Activated T-helper 2 cell treated with anti-CD3 and anti-CD28 coated beads, Interferon-gamma antibody, Interleukin-2, Interleukin-4, amounts not matched to agents 10 μg/mL and 5 μg/mL and 100 μg/mL, durations not matched to agents 14 hours and 24 hours and 36 hours (primary cell): Measurements from ENCODE around the gene DAW1. TPM values are rescaled to one million over a fixed set of nuclear protein-coding genes. Genes with fewer than 3 reads are reported as not detected.
"Not testable (repeated sequence)": the region's sequence is repeated elsewhere in the genome, so short reads cannot be mapped to it uniquely, and the experiment has no call there.

Experiments used
- DNase-seq: peaks from one replicate; pipeline ENCODE4 v3.0.0; 2021; ENCODE audit warnings: low spot score
- H3K27ac Mint-ChIP-seq: one replicate; pipeline ENCODE4 v1.8.0; 2021; ENCODE audit warnings: mixed read lengths
- H3K27me3 Mint-ChIP-seq: one replicate; pipeline ENCODE4 v1.8.0; 2021; ENCODE audit warnings: low read depth, mixed read lengths
- H3K36me3 Mint-ChIP-seq: one replicate; pipeline ENCODE4 v1.8.0; 2021; ENCODE audit warnings: low read depth, mixed read lengths
- H3K4me1 Mint-ChIP-seq: one replicate; pipeline ENCODE4 v1.8.0; 2021; ENCODE audit warnings: low read depth, mixed read lengths
- H3K4me3 Mint-ChIP-seq: one replicate; pipeline ENCODE4 v1.8.0; 2021; ENCODE audit warnings: low read depth, mild to moderate bottlenecking, moderate library complexity, mixed read lengths
- H3K9me3 Mint-ChIP-seq: one replicate; pipeline ENCODE4 v1.8.0; 2021; ENCODE audit warnings: mixed read lengths
- intact Hi-C: fragments of 100-400 bp; cut with micrococcal nuclease; formaldehyde crosslinking; loops from one replicate; pipeline ENCODE4 v1.15.1; 2023
- total RNA-seq: library from RNA; stranded (reverse); gene quantifications from 2 replicates; pipeline ENCODE4 v1.2.3, GENCODE V29; 2022

Gene DAW1, protein sequence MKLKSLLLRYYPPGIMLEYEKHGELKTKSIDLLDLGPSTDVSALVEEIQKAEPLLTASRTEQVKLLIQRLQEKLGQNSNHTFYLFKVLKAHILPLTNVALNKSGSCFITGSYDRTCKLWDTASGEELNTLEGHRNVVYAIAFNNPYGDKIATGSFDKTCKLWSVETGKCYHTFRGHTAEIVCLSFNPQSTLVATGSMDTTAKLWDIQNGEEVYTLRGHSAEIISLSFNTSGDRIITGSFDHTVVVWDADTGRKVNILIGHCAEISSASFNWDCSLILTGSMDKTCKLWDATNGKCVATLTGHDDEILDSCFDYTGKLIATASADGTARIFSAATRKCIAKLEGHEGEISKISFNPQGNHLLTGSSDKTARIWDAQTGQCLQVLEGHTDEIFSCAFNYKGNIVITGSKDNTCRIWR
- not detected in 2 replicates for total RNA-seq

DNA sequence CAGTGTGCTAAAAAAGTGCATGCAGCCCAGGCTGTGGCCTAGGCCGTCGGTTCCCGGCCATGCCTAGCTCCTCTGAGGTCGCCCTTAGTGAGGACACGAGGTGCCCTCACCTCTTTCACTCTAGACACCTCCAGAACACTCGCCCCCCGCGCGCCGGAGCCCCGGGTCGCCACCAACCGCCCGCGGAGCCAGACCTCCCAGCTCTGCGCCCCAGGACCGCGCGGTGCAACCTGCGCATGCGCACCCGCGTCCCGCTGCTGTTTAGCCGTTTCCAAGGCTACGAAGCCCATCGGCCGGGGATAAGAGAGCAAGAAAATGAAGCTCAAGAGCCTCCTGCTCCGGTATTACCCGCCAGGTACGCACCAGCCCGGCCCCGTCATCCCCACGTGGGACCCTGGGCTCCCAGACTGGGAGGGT, at the start of gene DAW1:
TSS of gene DAW1 (plus strand) at position 257 of the 417 bp plus-strand sequence. CDS start at position 316, 59 bp downstream.
- intact Hi-C loops: no loop called here
- Mint-ChIP-seq H3K4me1 (no peaks in the 10 kb centered on the region), H3K9me3 (no peaks in the 10 kb centered on the region), H3K4me3 (no peak within 1 kb of the TSS), H3K27me3 (peaks cover 21% of the 10 kb centered on the region), H3K27ac (no peak within 1 kb of the TSS), H3K36me3 (no peaks in the 10 kb centered on the region)
- peak; percentile 39 for DNase-seq

GRCh38 chr2:227822416-227823003, 48.9 kb upstream of the DAW1 start:
- H3K9me3 Mint-ChIP-seq: no peaks in the 10 kb centered on the region
- no peak overlapping the region for H3K4me3 Mint-ChIP-seq
- peaks cover 13% of the 10 kb centered on the region for H3K4me1 Mint-ChIP-seq
- no peak overlapping the region for H3K27ac Mint-ChIP-seq
- no peak for DNase-seq
- peaks cover 4% of the 10 kb centered on the region for H3K27me3 Mint-ChIP-seq
- intact Hi-C loops: no loop called here
- no peaks in the 10 kb centered on the region for H3K36me3 Mint-ChIP-seq

- no peak for DNase-seq
- Mint-ChIP-seq H3K4me3 (no peak overlapping the region), H3K27ac (no peak overlapping the region), H3K27me3 (peaks cover 4% of the 10 kb centered on the region), H3K36me3 (no peaks in the 10 kb centered on the region), H3K9me3 (no peaks in the 10 kb centered on the region), H3K4me1 (no peaks in the 10 kb centered on the region)
- intact Hi-C loops: no loop called here
Measured at GRCh38 chr2:227823922-227824321, 47.5 kb upstream of the DAW1 start.

- no peaks in the 10 kb centered on the region for H3K4me1 Mint-ChIP-seq
- no peaks in the 10 kb centered on the region for H3K9me3 Mint-ChIP-seq
- intact Hi-C loops: no loop called here
- no peak overlapping the region for H3K4me3 Mint-ChIP-seq
- no peaks in the 10 kb centered on the region for H3K36me3 Mint-ChIP-seq
- no peak for DNase-seq
- peaks cover 4% of the 10 kb centered on the region for H3K27me3 Mint-ChIP-seq
- H3K27ac Mint-ChIP-seq: no peak overlapping the region
Measured at GRCh38 chr2:227824711-227825110, 46.7 kb upstream of the DAW1 start.

DNA sequence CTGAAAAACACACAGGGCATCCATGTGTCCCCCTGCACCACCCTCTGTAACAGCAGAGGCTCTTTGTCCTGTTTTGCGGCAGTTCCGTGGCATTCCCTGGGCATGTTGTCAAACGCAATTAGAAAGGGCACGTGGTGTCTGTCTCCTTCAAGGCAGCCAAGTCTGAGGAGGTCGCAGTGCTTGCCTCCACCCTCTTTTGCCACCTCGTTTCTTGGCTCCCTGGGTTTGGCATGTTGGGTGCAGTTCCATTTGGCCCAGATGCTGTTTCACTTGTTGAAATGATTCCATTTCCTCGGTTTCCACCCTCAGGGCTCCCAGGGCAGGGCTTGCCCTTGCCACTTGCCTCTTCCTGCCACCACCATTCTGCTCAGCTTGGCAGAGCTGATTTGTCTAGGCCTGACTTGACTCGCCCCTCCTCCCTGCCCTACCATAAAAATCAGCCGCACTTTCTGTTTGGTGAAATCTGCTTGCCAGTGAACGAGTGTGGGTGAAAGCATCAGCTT, 45.4 kb upstream of the DAW1 start:
- H3K4me3 Mint-ChIP-seq: no peak overlapping the region
- H3K27ac Mint-ChIP-seq: no peak overlapping the region
- no peak for DNase-seq
- H3K36me3 Mint-ChIP-seq: no peaks in the 10 kb centered on the region
- H3K9me3 Mint-ChIP-seq: no peaks in the 10 kb centered on the region
- H3K4me1 Mint-ChIP-seq: no peaks in the 10 kb centered on the region
- intact Hi-C loops: no loop called here
- peaks cover 2% of the 10 kb centered on the region for H3K27me3 Mint-ChIP-seq

- intact Hi-C loops: no loop called here
- Mint-ChIP-seq H3K4me1 (no peaks in the 10 kb centered on the region), H3K27me3 (peaks cover 2% of the 10 kb centered on the region), H3K4me3 (no peak overlapping the region), H3K9me3 (no peaks in the 10 kb centered on the region), H3K36me3 (no peaks in the 10 kb centered on the region), H3K27ac (no peak overlapping the region)
- DNase-seq: no peak
Measured at GRCh38 chr2:227826563-227826962, 44.9 kb upstream of the DAW1 start.

GRCh38 chr2:227827143-227827542, 44.3 kb upstream of the DAW1 start:
- Mint-ChIP-seq H3K27me3 (peaks cover 2% of the 10 kb centered on the region), H3K9me3 (no peaks in the 10 kb centered on the region), H3K4me3 (no peak overlapping the region), H3K36me3 (no peaks in the 10 kb centered on the region), H3K27ac (no peak overlapping the region), H3K4me1 (no peaks in the 10 kb centered on the region)
- intact Hi-C loops: no loop called here
- DNase-seq: no peak

- no peak overlapping the region for H3K4me3 Mint-ChIP-seq
- H3K9me3 Mint-ChIP-seq: no peaks in the 10 kb centered on the region
- no peak overlapping the region for H3K27ac Mint-ChIP-seq
- H3K36me3 Mint-ChIP-seq: no peaks in the 10 kb centered on the region
- no peaks in the 10 kb centered on the region for H3K27me3 Mint-ChIP-seq
- H3K4me1 Mint-ChIP-seq: no peaks in the 10 kb centered on the region
- DNase-seq: no peak
- intact Hi-C loops: no loop called here
Measured at GRCh38 chr2:227828477-227828912, 42.9 kb upstream of the DAW1 start.

DNA sequence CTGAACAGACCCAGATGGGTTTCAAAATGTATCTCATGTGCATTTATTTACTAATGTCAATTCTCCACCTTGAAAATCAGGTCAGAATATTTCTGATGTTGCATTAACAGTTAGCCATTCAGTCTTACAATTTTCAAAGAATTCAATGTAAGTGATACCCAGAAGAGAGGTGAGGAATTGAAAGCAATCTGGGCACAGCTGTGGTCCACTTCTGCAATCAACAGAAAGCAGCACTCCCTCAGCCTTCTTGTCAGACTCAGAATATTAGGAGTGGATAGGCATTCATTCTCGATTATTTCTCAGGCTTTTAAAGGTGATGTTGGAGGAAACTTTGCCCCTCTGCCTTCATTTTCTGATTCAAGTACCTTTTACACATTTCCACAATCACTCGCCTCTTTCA, 42.1 kb upstream of the DAW1 start:
- Mint-ChIP-seq H3K27ac (no peak overlapping the region), H3K9me3 (no peaks in the 10 kb centered on the region), H3K36me3 (no peaks in the 10 kb centered on the region), H3K4me3 (no peak overlapping the region), H3K4me1 (no peaks in the 10 kb centered on the region), H3K27me3 (no peaks in the 10 kb centered on the region)
- DNase-seq: no peak
- intact Hi-C loops: no loop called here

DNA sequence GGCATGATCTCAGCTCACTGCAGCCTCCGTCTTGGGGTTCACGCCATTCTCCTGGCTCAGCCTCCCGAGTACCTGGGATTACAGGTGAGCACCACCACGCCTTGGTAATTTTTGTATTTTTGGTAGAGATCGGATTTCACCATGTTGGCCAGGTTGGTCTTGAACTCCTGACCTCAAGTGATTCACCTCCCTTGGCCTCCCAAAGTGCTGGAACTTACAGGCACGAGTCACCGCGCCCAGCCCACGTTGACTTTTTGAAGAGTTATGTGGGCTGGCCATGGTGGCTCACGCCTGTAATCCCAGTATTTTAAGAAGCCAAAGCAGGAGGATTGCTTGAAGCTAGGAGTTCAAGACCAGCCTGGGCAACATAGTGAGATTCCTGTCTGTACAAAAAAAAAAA, 37.0 kb upstream of the DAW1 start:
- intact Hi-C loops: no loop called here
- no peak overlapping the region for H3K4me3 Mint-ChIP-seq
- no peaks in the 10 kb centered on the region for H3K36me3 Mint-ChIP-seq
- H3K9me3 Mint-ChIP-seq: no peaks in the 10 kb centered on the region
- H3K27me3 Mint-ChIP-seq: no peaks in the 10 kb centered on the region
- no peak overlapping the region for H3K27ac Mint-ChIP-seq
- H3K4me1 Mint-ChIP-seq: no peaks in the 10 kb centered on the region
- no peak for DNase-seq

DNA sequence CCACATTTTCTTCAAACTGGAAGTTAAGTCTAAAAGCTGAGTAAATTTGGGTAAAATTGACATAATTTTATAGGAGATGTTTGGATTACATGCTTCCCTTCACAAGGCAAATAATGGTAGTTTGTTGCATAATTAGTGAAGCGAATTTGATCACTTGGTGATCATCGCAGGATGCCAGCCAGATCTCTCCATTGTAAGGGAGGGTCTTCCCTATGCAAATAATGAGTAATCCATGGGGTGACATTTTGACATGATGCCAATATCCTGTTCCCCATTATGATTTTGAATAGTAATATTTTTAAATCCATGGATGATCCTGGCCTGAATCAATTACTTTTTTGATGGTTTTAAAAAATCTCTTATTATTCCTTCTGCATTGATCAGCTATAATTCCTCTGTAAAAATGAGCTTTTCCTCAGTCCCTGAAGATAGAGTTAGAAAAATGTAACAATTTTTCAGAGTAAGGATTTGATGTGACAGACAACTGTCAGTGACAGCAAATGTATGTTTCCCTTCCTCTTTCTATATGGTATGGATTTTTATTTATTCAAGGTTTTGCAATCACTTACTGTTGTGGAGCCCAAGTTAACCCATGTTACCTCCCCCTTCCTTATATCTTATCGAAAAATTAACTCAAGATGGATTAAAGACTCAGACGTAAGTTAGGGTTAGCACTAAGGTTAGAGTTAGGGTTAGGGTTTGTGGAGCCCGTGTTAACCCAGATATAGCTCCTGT, 36.3 kb upstream of the DAW1 start:
- H3K27me3 Mint-ChIP-seq: no peaks in the 10 kb centered on the region
- H3K27ac Mint-ChIP-seq: no peak overlapping the region
- H3K36me3 Mint-ChIP-seq: no peaks in the 10 kb centered on the region
- intact Hi-C loops: no loop called here
- H3K9me3 Mint-ChIP-seq: no peaks in the 10 kb centered on the region
- H3K4me1 Mint-ChIP-seq: no peaks in the 10 kb centered on the region
- DNase-seq: no peak
- H3K4me3 Mint-ChIP-seq: no peak overlapping the region

DNA sequence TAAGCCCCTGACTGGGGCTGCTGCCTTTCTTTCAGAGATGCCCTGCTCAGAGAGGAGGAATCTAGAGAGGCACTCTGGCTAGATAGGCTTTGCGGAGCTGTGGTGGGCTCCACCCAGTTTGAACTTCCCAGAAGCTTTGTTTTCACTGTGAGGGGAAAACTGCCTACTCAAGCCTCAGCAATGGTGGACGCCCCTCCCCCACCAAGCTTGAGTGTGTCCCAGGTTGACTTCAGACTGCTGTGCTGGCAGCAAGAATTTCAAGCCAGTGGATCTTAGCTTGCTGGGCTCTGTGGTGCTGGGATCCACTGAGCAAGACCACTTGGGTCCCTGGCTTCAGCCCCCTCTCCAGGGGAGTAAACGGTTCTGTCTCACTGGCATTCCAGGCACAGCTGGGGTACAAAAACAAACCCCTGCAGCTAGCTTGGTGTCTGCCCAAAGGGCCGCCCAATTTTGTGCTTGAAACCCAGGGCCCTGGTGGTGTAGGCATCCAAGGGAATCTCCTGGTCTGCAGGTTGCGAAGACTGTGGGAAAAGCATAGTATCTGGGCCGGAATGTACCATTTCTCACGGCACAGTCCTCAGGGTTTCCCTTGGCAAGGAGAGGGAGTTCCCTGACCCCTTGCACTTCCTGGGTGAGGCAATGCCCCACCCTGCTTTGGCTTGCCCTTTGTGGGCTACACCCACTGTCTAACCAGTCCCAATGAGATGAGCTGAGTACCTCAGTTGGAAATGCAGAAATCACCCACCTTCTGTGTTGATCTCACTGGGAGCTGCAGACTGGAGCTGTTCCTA, 31.9 kb upstream of the DAW1 start:
- H3K36me3 Mint-ChIP-seq, H3K27me3 Mint-ChIP-seq, H3K4me1 Mint-ChIP-seq, DNase-seq, H3K9me3 Mint-ChIP-seq, intact Hi-C loops, H3K4me3 Mint-ChIP-seq, H3K27ac Mint-ChIP-seq: not testable (repeated sequence)
